Neuronal stem cell (in vitro differentiated cells): Measurements from ENCODE around the gene RABGEF1.
"Not testable (repeated sequence)": the region's sequence is repeated elsewhere in the genome, so short reads cannot be mapped to it uniquely, and the experiment has no call there.

ENCODE experiments used
- DNase-seq: peaks from one replicate; pipeline ENCODE4 v3.0.0-alpha.2; 2013; ENCODE audit warnings: low spot score
- H2AFZ ChIP-seq: one replicate; pipeline ENCODE4 v1.6.1; 2013; ENCODE audit warnings: mild to moderate bottlenecking, low read length, inconsistent platforms
- H2AK5ac ChIP-seq: 2 replicates; pipeline ENCODE4 v1.6.1; 2013; ENCODE audit warnings: low read depth, mild to moderate bottlenecking, inconsistent platforms, low read length, moderate library complexity, mixed read lengths
- H2BK120ac ChIP-seq: 2 replicates; pipeline ENCODE4 v1.6.1; 2013; ENCODE audit warnings: low read depth, mild to moderate bottlenecking, inconsistent platforms, low read length, moderate library complexity, mixed read lengths
- H2BK12ac ChIP-seq: one replicate; pipeline ENCODE4 v1.6.1; 2013; ENCODE audit warnings: low read length, inconsistent platforms
- H2BK15ac ChIP-seq: 2 replicates; pipeline ENCODE4 v1.6.1; 2013; ENCODE audit warnings: mild to moderate bottlenecking, low read length, inconsistent platforms, mixed read lengths
- H2BK5ac ChIP-seq: one replicate; pipeline ENCODE4 v1.6.1; 2013; ENCODE audit warnings: inconsistent platforms, mild to moderate bottlenecking, low read length, moderate library complexity
- H3K14ac ChIP-seq: one replicate; pipeline ENCODE4 v1.6.1; 2013; ENCODE audit warnings: low read length, inconsistent platforms
- H3K18ac ChIP-seq: 2 replicates; pipeline ENCODE4 v1.6.1; 2013; ENCODE audit warnings: low read length, inconsistent platforms
- H3K23ac ChIP-seq: 2 replicates; pipeline ENCODE4 v1.6.1; 2013; ENCODE audit warnings: low read depth, mild to moderate bottlenecking, mixed read lengths, low read length, inconsistent platforms; ENCODE audit not compliant: poor library complexity
- H3K27ac ChIP-seq: replicated peaks from 3 replicates; pipeline ENCODE4 v1.5.1; 2013; ENCODE audit warnings: low read length, inconsistent platforms
- H3K27me3 ChIP-seq, 3 experiments: 2 replicates each; pipeline ENCODE4 v1.6.1; 2013; ENCODE audit warnings: low read length in 3 of 3, mild to moderate bottlenecking in 2 of 3, inconsistent platforms in 1 of 3, low read depth in 1 of 3, mixed read lengths in 1 of 3, moderate library complexity in 1 of 3; ENCODE audit not compliant: control insufficient read depth in 3 of 3, insufficient read depth in 3 of 3
- H3K36me3 ChIP-seq, 2 donors: replicated peaks in 1 of 2; 2 replicates each; pipeline ENCODE4 v1.6.1; 2013; ENCODE audit warnings: low read length in 2 of 2; ENCODE audit not compliant: control insufficient read depth in 2 of 2, insufficient read depth in 2 of 2
- H3K4ac ChIP-seq: 2 replicates; pipeline ENCODE4 v1.6.1; 2013; ENCODE audit warnings: inconsistent platforms, mild to moderate bottlenecking, low read length, moderate library complexity
- H3K4me1 ChIP-seq, 2 donors: 1 replicate in 1 of 2; 2 replicates in 1 of 2; pipeline ENCODE4 v1.6.1; 2013; ENCODE audit warnings: low read length in 2 of 2, low read depth in 1 of 2; ENCODE audit not compliant: control insufficient read depth in 2 of 2, insufficient read depth in 1 of 2
- H3K4me2 ChIP-seq: one replicate; pipeline ENCODE4 v1.6.1; 2013; ENCODE audit warnings: mild to moderate bottlenecking, low read length, inconsistent platforms; ENCODE audit not compliant: insufficient read depth, poor library complexity, severe bottlenecking
- H3K4me3 ChIP-seq, 2 donors: 2 replicates each; pipeline ENCODE4 v1.5.1; 2013; ENCODE audit warnings: low read length in 2 of 2, mild to moderate bottlenecking in 2 of 2, inconsistent platforms in 1 of 2, moderate library complexity in 1 of 2
- H3K79me1 ChIP-seq: one replicate; pipeline ENCODE4 v1.6.1; 2013; ENCODE audit warnings: low read depth, mild to moderate bottlenecking, inconsistent platforms, low read length, moderate library complexity
- H3K9ac ChIP-seq: one replicate; pipeline ENCODE4 v1.6.1; 2013; ENCODE audit warnings: mild to moderate bottlenecking, low read depth, low read length, inconsistent platforms; ENCODE audit not compliant: poor library complexity
- H3K9me3 ChIP-seq, 2 donors: replicated peaks in 1 of 2; 2 replicates each; pipeline versions ENCODE3 to v1.6.1; 2013; ENCODE audit warnings: low read length in 2 of 2, mild to moderate bottlenecking in 2 of 2, inconsistent platforms in 1 of 2, low read depth in 1 of 2, mixed read lengths in 1 of 2, moderate library complexity in 1 of 2; ENCODE audit not compliant: control insufficient read depth in 2 of 2, insufficient read depth in 1 of 2
- H4K8ac ChIP-seq: one replicate; pipeline ENCODE4 v1.6.1; 2013; ENCODE audit warnings: low read depth, mild to moderate bottlenecking, inconsistent platforms, low read length, moderate library complexity
- H4K91ac ChIP-seq: one replicate; pipeline ENCODE4 v1.6.1; 2013; ENCODE audit warnings: low read length, low read depth, mild to moderate bottlenecking, inconsistent platforms; ENCODE audit not compliant: poor library complexity
- WGBS, 2 donors: extraction: QIAGEN DNeasy Blood & Tissue Kit; methylation state at CpG; one replicate each; pipeline ENCODE4 v1.1.7; 2013; ENCODE audit warnings: missing lambda C conversion rate in 2 of 2, mixed read lengths in 1 of 2; ENCODE audit not compliant: insufficient read length in 2 of 2, insufficient replicate concordance in 1 of 2; ENCODE audit errors: extremely low coverage in 2 of 2; 5-methylcytosine and 5-hydroxymethylcytosine counted together

The RABGEF1 gene

GRCh38 chr7:66757939-66758338 is 17.4 kb downstream of the RABGEF1 start:
- Histone ChIP-seq H3K4me2 (no peak overlapping the region), H4K91ac (no peak overlapping the region), H3K4ac (no peak overlapping the region), H3K4me1 (no peaks in the 10 kb centered on the region), H2BK12ac (no peak overlapping the region), H3K23ac (no peak overlapping the region), H4K8ac (no peak overlapping the region), H2AFZ (no peak overlapping the region), H3K14ac (no peak overlapping the region), H3K9me3 (peaks cover 2 to 5% of the 10 kb centered on the region in 2 donors), H2BK120ac (no peak overlapping the region), H3K27ac (no peak overlapping the region), H3K9ac (no peak overlapping the region), H3K79me1 (peaks cover 2% of the 10 kb centered on the region), H2BK15ac (no peak overlapping the region), H3K18ac (no peak overlapping the region), H3K4me3 (no peak overlapping the region), H3K36me3 (peaks cover 0 to 8% of the 10 kb centered on the region in 2 donors), H2BK5ac (no peak overlapping the region), H2AK5ac (no peak overlapping the region), H3K27me3 (no peaks in the 10 kb centered on the region)
- WGBS, 2 donors = no CpG with 5 or more reads among the region's 6 CpGs
- DNase-seq = no peak

- Histone ChIP-seq H3K36me3 (peaks cover 0 to 8% of the 10 kb centered on the region in 2 donors), H2AK5ac (no peak overlapping the region), H3K4me1 (no peaks in the 10 kb centered on the region), H4K8ac (no peak overlapping the region), H2BK5ac (no peak overlapping the region), H2BK15ac (no peak overlapping the region), H4K91ac (no peak overlapping the region), H3K23ac (no peak overlapping the region), H2BK120ac (no peak overlapping the region), H2AFZ (no peak overlapping the region), H3K27ac (no peak overlapping the region), H3K4me3 (no peak overlapping the region), H3K9me3 (peaks cover 2 to 11% of the 10 kb centered on the region in 2 donors), H3K9ac (no peak overlapping the region), H3K4ac (no peak overlapping the region), H3K79me1 (peaks cover 2% of the 10 kb centered on the region), H3K27me3 (no peaks in the 10 kb centered on the region), H3K14ac (no peak overlapping the region), H3K4me2 (no peak overlapping the region), H3K18ac (no peak overlapping the region), H2BK12ac (no peak overlapping the region)
- DNase-seq = no peak
- WGBS, 2 donors = no CpG with 5 or more reads among the region's 9 CpGs
These were observed 18.6 kb downstream of the RABGEF1 start for GRCh38 chr7:66758950-66759628.

DNA sequence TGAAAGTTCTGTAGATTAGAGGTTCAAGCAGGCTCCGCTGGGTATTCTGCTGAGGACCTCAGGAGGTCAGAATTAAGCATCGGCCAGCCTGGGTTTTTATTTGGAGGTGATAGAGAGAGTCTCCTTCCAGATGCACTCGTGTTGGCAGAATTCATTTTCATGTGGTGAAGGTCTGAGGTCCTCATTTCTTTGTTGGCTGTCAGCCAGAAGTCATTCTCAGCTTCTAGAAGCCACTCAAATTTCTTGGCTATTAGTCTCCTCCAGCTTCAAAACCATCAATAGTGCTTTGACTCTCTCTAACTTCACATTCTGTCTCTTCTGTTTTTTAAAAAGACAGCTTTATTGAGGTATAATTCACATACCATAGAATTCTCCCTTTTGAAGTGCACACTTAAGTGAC is 22.6 kb downstream of the RABGEF1 start:
- not testable (repeated sequence) for H3K4ac ChIP-seq, DNase-seq, H2BK12ac ChIP-seq, H2BK15ac ChIP-seq, H2BK5ac ChIP-seq, H2AK5ac ChIP-seq, H3K79me1 ChIP-seq, H4K91ac ChIP-seq, H3K27ac ChIP-seq, H3K27me3 ChIP-seq, H3K18ac ChIP-seq, H3K9ac ChIP-seq, H2BK120ac ChIP-seq, H4K8ac ChIP-seq, H3K23ac ChIP-seq, H2AFZ ChIP-seq, H3K4me2 ChIP-seq, H3K14ac ChIP-seq, H3K4me1 ChIP-seq, H3K36me3 ChIP-seq, H3K4me3 ChIP-seq
- WGBS, 2 donors = no CpG with 5 or more reads among the region's 3 CpGs
- peaks cover 2 to 11% of the 10 kb centered on the region in 2 donors for H3K9me3 ChIP-seq

GRCh38 chr7:66763633-66764355 is 23.3 kb downstream of the RABGEF1 start:
- not testable (repeated sequence) for H2BK15ac ChIP-seq, H3K27ac ChIP-seq, H2BK120ac ChIP-seq, H3K23ac ChIP-seq, H3K4me2 ChIP-seq, H3K4me3 ChIP-seq, H2BK5ac ChIP-seq, H2AFZ ChIP-seq, H2BK12ac ChIP-seq, H3K14ac ChIP-seq, H3K4ac ChIP-seq, H3K36me3 ChIP-seq, H3K18ac ChIP-seq, H4K91ac ChIP-seq, H3K4me1 ChIP-seq, H3K27me3 ChIP-seq, H3K79me1 ChIP-seq, H3K9ac ChIP-seq, H4K8ac ChIP-seq, DNase-seq, H2AK5ac ChIP-seq
- peaks cover 2 to 11% of the 10 kb centered on the region in 2 donors for H3K9me3 ChIP-seq
- no CpG with 5 or more reads among the region's 3 CpGs for WGBS, 2 donors
